ENCODE results near the gene SCYGR8.

The SCYGR8 gene

GRCh38 chr2:227765788-227766372 lies 20.2 kb downstream of the SCYGR8 start:
- no peak for DNase-seq

GRCh38 chr2:227766373-227766883 lies 20.7 kb downstream of the SCYGR8 start:
- DNase-seq: peak; percentile 14 to 37 (median 18)

- no peak for DNase-seq
Measured at GRCh38 chr2:227767830-227768229, 22.1 kb downstream of the SCYGR8 start.

GRCh38 chr2:227772197-227772661 lies 26.5 kb downstream of the SCYGR8 start:
- DNase-seq: no peak

GRCh38 chr2:227772932-227773331 lies 27.2 kb downstream of the SCYGR8 start:
- DNase-seq: no peak

- DNase-seq: no peak
Measured at GRCh38 chr2:227774011-227774624, 28.4 kb downstream of the SCYGR8 start.

- no peak for DNase-seq
Measured at GRCh38 chr2:227774895-227775842, 29.5 kb downstream of the SCYGR8 start.

GRCh38 chr2:227780981-227781615 lies 35.4 kb downstream of the SCYGR8 start:
- DNase-seq: no peak

GRCh38 chr2:227781841-227782240 lies 36.1 kb downstream of the SCYGR8 start:
- DNase-seq: no peak

- DNase-seq: no peak
Measured at GRCh38 chr2:227782804-227783203, 37.1 kb downstream of the SCYGR8 start.

- DNase-seq: no peak
Measured at GRCh38 chr2:227783404-227784138, 37.9 kb downstream of the SCYGR8 start.

- DNase-seq: no peak
Measured at GRCh38 chr2:227785293-227785692, 39.6 kb downstream of the SCYGR8 start.

GRCh38 chr2:227788561-227789018 lies 42.9 kb downstream of the SCYGR8 start:
- no peak for DNase-seq

- DNase-seq: no peak
Measured at GRCh38 chr2:227789803-227790202, 44.1 kb downstream of the SCYGR8 start.

- DNase-seq: no peak
Measured at GRCh38 chr2:227793148-227793712, 47.5 kb downstream of the SCYGR8 start.
